GM18520 (cell line): ENCODE data around the gene GCDH.
A peak's percentile ranks its signal among the peaks of the same experiment; 100 is the strongest.

Experiments
- ATAC-seq: cut with Tn5 transposase; IDR thresholded peaks from one replicate; pipeline ENCODE4 v1.9.1; 2021; ENCODE audit not compliant: unreplicated experiment

Gene GCDH

GRCh38 chr19:12938779-12939601, 48.0 kb downstream of the GCDH start:
- no peak for ATAC-seq

DNA sequence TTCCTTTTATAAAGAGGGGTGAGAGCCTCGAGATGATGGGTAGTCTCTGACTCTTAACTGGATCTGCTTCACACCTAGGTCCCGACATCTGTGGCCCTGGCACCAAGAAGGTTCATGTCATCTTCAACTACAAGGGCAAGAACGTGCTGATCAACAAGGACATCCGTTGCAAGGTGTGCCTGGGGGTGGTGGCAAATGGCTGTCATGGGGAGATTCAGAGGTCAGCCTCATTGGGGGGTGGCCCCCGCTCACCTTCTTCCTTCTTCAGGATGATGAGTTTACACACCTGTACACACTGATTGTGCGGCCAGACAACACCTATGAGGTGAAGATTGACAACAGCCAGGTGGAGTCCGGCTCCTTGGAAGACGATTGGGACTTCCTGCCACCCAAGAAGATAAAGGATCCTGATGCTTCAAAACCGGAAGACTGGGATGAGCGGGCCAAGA, 49.0 kb downstream of the GCDH start:
- ATAC-seq = no peak

- ATAC-seq = no peak
Measured at GRCh38 chr19:12940897-12941296, 49.9 kb downstream of the GCDH start.

- ATAC-seq = no peak
Measured at GRCh38 chr19:12943437-12944044, 52.6 kb downstream of the GCDH start.

- ATAC-seq = no peak
Measured at GRCh38 chr19:12944104-12944674, 53.2 kb downstream of the GCDH start.

GRCh38 chr19:12945479-12946091, 54.6 kb downstream of the GCDH start, which contains the start of gene RAD23A:
Gene RAD23A, plus strand, starts transcription at chr19:12945862. Its CDS starts 87 bp downstream, at chr19:12945949.
- peak; percentile 79 for ATAC-seq

DNA sequence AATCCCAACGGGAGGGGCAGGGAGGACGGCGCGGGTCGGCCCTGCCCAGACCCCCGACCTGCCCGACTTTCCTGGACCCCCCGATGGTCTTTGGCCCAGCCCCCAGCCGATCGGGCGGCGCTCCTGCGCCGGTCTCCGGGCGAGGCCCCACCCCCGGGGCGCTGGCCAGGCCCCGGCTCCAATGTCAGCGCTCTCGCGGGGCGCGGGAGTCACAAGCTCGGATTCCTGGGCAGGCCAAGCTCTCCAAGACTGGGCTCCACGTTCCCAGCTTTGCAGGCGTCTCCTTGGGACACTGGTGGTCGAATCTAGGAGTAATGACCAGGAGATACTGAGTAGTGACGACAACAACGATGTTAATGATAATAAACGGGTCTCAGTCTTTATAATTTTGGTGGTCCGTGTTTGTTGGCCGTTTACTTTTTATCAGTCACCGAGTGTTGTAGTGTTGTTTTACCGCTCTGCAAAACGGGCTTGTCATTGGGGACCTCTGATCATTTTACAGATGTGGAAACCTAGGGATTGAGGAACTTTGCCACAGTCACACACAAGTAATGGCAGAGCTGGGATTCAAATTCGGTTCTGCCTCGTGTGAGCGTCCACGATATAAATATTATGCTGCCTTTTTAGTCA, 55.2 kb downstream of the GCDH start:
- ATAC-seq = peak; percentile 7

DNA sequence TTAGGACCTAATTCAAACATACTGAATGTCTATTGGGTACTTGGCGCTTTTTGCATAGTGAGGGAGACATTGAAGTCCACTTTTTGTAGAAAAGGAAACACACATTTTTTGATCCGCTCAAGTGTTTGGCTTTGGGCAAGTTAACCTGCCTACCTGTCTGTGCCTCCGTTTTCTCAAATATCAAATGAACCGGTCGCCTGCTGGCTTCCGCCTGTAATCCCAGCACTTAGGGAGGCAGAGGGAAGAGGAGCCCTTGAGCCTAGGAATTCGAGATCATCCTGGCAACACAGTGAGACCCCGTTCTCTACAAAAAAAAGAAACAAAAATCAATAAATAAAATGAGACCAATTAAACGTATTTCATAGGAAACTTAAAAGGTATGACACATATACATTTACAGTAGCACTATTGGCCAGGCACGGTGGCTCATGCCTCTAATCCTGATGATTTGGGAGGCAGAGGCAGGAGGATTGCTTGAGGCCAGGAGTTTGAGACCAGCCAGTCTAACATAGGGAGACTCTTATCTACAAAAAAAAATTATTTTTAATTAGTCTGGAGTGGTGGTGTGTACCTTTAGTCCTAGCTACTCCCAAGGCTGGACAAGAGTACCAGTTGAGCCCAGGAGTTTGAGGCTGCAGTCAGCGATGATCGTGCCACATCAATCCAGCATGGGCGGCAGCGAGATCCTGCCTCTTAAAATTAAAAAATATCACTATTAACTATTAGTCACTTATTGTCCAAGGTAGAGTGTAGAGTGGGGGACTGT, 56.0 kb downstream of the GCDH start:
- no peak for ATAC-seq

- ATAC-seq = no peak
Measured at GRCh38 chr19:12947702-12948611, 57.0 kb downstream of the GCDH start.

- no peak for ATAC-seq
Measured at GRCh38 chr19:12948612-12949362, 57.8 kb downstream of the GCDH start.
